Body of pancreas (tissue), 4 donors: Measurements from ENCODE around the gene KIF16B. TPM values are rescaled to one million over a fixed set of nuclear protein-coding genes. Genes with fewer than 3 reads are reported as not detected.
"Not testable (repeated sequence)": the region's sequence is repeated elsewhere in the genome, so short reads cannot be mapped to it uniquely, and the experiment has no call there.

Source experiments
- ATAC-seq: fragments of 150-250 bp; one replicate; pipeline ENCODE4 v1.9.1; 2016
- DNase-seq, 4 donors: peaks; one replicate each; pipeline ENCODE4 v3.0.0-alpha.2; 2019
- H3K27ac ChIP-seq, 4 donors: fragments of 200-600 bp; sonication (generic); 1 replicate in 3 of 4; 2 replicates in 1 of 4; pipeline versions ENCODE4 v1.5.1 to v1.6.1; 2016 to 2019; ENCODE audit warnings: mild to moderate bottlenecking in 1 of 4, mixed read lengths in 1 of 4, moderate library complexity in 1 of 4
- H3K27me3 ChIP-seq, 2 donors: fragments of 200-600 bp; sonication (generic); one replicate each; pipeline ENCODE4 v1.6.0; 2016; ENCODE audit warnings: mild to moderate bottlenecking in 1 of 2
- H3K36me3 ChIP-seq, 2 donors: fragments of 200-600 bp; sonication (generic); replicated peaks in 1 of 2; 2 replicates each; pipeline ENCODE4 v1.5.1; 2016; ENCODE audit warnings: low read depth in 2 of 2; ENCODE audit not compliant: insufficient read depth in 1 of 2
- H3K4me1 ChIP-seq: fragments of 200-600 bp; sonication (generic); one replicate; pipeline ENCODE4 v1.6.0; 2016
- H3K4me3 ChIP-seq, 2 donors: fragments of 200-600 bp; sonication (generic); 1 replicate in 1 of 2; 2 replicates in 1 of 2; pipeline ENCODE4 v1.5.1; 2016 to 2019
- H3K9me3 ChIP-seq, 3 donors: fragments of 200-600 bp; sonication (generic); 1 replicate in 2 of 3; 2 replicates in 1 of 3; pipeline ENCODE4 v1.5.1; 2016
- CTCF ChIP-seq, 7 experiments: fragments of 450-650 bp in 4 of 7; fragments of 200-600 bp in 3 of 7; sonication (generic) in 3 of 7; IDR thresholded peaks; one replicate each; pipeline ENCODE4 v1.5.1; 2016 to 2019; ENCODE audit warnings: antibody characterized with exemption in 7 of 7
- POLR2A ChIP-seq, 3 donors: fragments of 450-650 bp; IDR thresholded peaks; one replicate each; pipeline ENCODE4 v1.6.1; 2016; ENCODE audit warnings: antibody characterized with exemption in 3 of 3, mild to moderate bottlenecking in 2 of 3
- WGBS, 2 donors: methylation state at CpG; one replicate each; pipeline ENCODE4 v1.1.5; 2017; 5-methylcytosine and 5-hydroxymethylcytosine counted together
- intact Hi-C: fragments of 100-400 bp; cut with DNase I; formaldehyde crosslinking; loops from one replicate; pipeline ENCODE4 v1.15.1; 2023
- total RNA-seq, 2 donors: library from RNA; depleted of rRNA; stranded (reverse); fragments of >200 nt; gene quantifications; one replicate each; pipeline ENCODE4 v1.1.0, GENCODE V29; 2016

KIF16B gene
- total RNA-seq, 2 donors from 2014 or later: 13.7 to 55.0 TPM

- Histone ChIP-seq H3K27ac (no peak overlapping the region), H3K4me3 (no peak overlapping the region), H3K4me1 (peaks cover 5% of the 10 kb centered on the region), H3K27me3 (no peaks in the 10 kb centered on the region), H3K36me3 (no peaks in the 10 kb centered on the region), H3K9me3 (no peaks in the 10 kb centered on the region)
- no peak for ATAC-seq
- DNase-seq: no peak
- WGBS, 2 donors: 93 to 96% methylated on average over 2 of the region's 2 CpGs
- intact Hi-C loops: no loop called here
- TF ChIP-seq CTCF (IDR thresholded peaks at IDR 0.05): no peak
These were observed 131.6 kb downstream of the KIF16B start for GRCh38 chr20:16441546-16442164.

GRCh38 chr20:16440686-16441085 lies 132.6 kb downstream of the KIF16B start:
- intact Hi-C loops: no loop called here
- no peaks in the 10 kb centered on the region for H3K36me3 ChIP-seq
- no peak for ATAC-seq
- TF ChIP-seq POLR2A (IDR thresholded peaks at IDR 0.05): no peak
- TF ChIP-seq CTCF (IDR thresholded peaks at IDR 0.05): no peak
- H3K9me3 ChIP-seq: no peaks in the 10 kb centered on the region
- WGBS, 2 donors: 89 to 91% methylated on average over 4 of the region's 4 CpGs
- no peak for DNase-seq
- no peaks in the 10 kb centered on the region for H3K27me3 ChIP-seq
- no peak overlapping the region for H3K27ac ChIP-seq
- H3K4me1 ChIP-seq: peaks cover 5% of the 10 kb centered on the region
- no peak overlapping the region for H3K4me3 ChIP-seq

GRCh38 chr20:16439540-16439939 lies 133.7 kb downstream of the KIF16B start:
- DNase-seq, H3K4me1 ChIP-seq, H3K27me3 ChIP-seq, ATAC-seq, H3K9me3 ChIP-seq, H3K36me3 ChIP-seq, intact Hi-C loops, H3K4me3 ChIP-seq, H3K27ac ChIP-seq: not testable (repeated sequence)
- 88 to 100% methylated on average over 5 of the region's 5 CpGs for WGBS, 2 donors

GRCh38 chr20:16438100-16438499 lies 135.1 kb downstream of the KIF16B start:
- intact Hi-C loops: no loop called here
- Histone ChIP-seq H3K4me1 (no peaks in the 10 kb centered on the region), H3K36me3 (no peaks in the 10 kb centered on the region), H3K27me3 (no peaks in the 10 kb centered on the region), H3K4me3 (no peak overlapping the region), H3K27ac (no peak overlapping the region), H3K9me3 (no peaks in the 10 kb centered on the region)
- TF ChIP-seq CTCF (IDR thresholded peaks at IDR 0.05) (no peak), POLR2A (IDR thresholded peaks at IDR 0.05) (no peak)
- WGBS, 2 donors: 89 to 93% methylated on average over 3 of the region's 3 CpGs
- DNase-seq: no peak
- no peak for ATAC-seq

GRCh38 chr20:16437387-16437996 lies 135.8 kb downstream of the KIF16B start:
- Histone ChIP-seq H3K27ac (no peak overlapping the region), H3K36me3 (no peaks in the 10 kb centered on the region), H3K4me1 (no peaks in the 10 kb centered on the region), H3K4me3 (no peak overlapping the region), H3K27me3 (no peaks in the 10 kb centered on the region), H3K9me3 (no peaks in the 10 kb centered on the region)
- intact Hi-C loops: no loop called here
- DNase-seq (no peak), ATAC-seq (no peak)
- no peak for TF ChIP-seq CTCF (IDR thresholded peaks at IDR 0.05)
- TF ChIP-seq POLR2A (IDR thresholded peaks at IDR 0.05): no peak
- WGBS, 2 donors: 93 to 95% methylated on average over 7 of the region's 7 CpGs
